A673 (cell line): Measurements from ENCODE around the gene GTPBP10. TPM values are rescaled to one million over a fixed set of nuclear protein-coding genes. Genes with fewer than 3 reads are reported as not detected.

Source experiments
- BruUV-seq: library from RNA; stranded (reverse); fragments of 400-500 nt; replicated peaks from 2 replicates; lab custom pipeline; 2021; lab: Mats Ljungman, UMichigan
- CTCF ChIA-PET: fragments of 300-600 bp; sonication (Branson Sonifier 250); formaldehyde crosslinking; loops from one replicate; lab custom pipeline; 2022; ENCODE audit warnings: antibody characterized with exemption; lab: Charles Lee
- POLR2A ChIA-PET: fragments of 300-600 bp; sonication (Branson Sonifier 250); formaldehyde crosslinking; loops from one replicate; lab custom pipeline; 2022; ENCODE audit warnings: antibody characterized with exemption; ENCODE audit not compliant: low non-redundant PET; lab: Charles Lee
- DNase-seq: peaks from one replicate; pipeline ENCODE4 v3.0.0-alpha.2; 2015; ENCODE audit warnings: low spot score
- H3K27ac ChIP-seq: fragments of 200-600 bp; sonication (generic); 2 replicates; pipeline ENCODE4 v1.5.1; 2016; ENCODE audit warnings: mixed run types, low read depth, mild to moderate bottlenecking, mixed read lengths, antibody characterized with exemption, low read length; ENCODE audit not compliant: poor library complexity, severe bottlenecking
- H3K27me3 ChIP-seq: fragments of 200-600 bp; sonication (generic); replicated peaks from 2 replicates; pipeline ENCODE4 v1.6.1; 2017; ENCODE audit warnings: mixed run types, low read depth, mild to moderate bottlenecking, mixed read lengths, antibody characterized with exemption, low read length; ENCODE audit not compliant: insufficient read depth, poor library complexity
- H3K36me3 ChIP-seq: fragments of 200-600 bp; sonication (generic); 2 replicates; pipeline ENCODE4 v1.6.1; 2016; ENCODE audit warnings: mixed run types, mild to moderate bottlenecking, mixed read lengths, antibody characterized with exemption, low read length; ENCODE audit not compliant: insufficient read depth, poor library complexity, severe bottlenecking
- H3K4me1 ChIP-seq: fragments of 200-600 bp; sonication (generic); 2 replicates; pipeline ENCODE4 v1.6.1; 2017; ENCODE audit warnings: mixed run types, mild to moderate bottlenecking, mixed read lengths, antibody characterized with exemption, low read length; ENCODE audit not compliant: insufficient read depth, poor library complexity, severe bottlenecking
- H3K4me3 ChIP-seq: fragments of 200-600 bp; sonication (generic); 2 replicates; pipeline ENCODE4 v1.5.1; 2016; ENCODE audit warnings: low read depth, mixed run types, mild to moderate bottlenecking, mixed read lengths, low read length; ENCODE audit not compliant: poor library complexity, severe bottlenecking
- H3K9me3 ChIP-seq: fragments of 200-600 bp; sonication (generic); 2 replicates; pipeline ENCODE4 v1.6.1; 2016; ENCODE audit warnings: mixed run types, low read depth, mild to moderate bottlenecking, mixed read lengths, antibody characterized with exemption, low read length; ENCODE audit not compliant: poor library complexity, severe bottlenecking
- EZH2 ChIP-seq: fragments of 200-600 bp; sonication (generic); IDR thresholded peaks from 2 replicates; pipeline ENCODE4 v1.6.1; 2017; ENCODE audit warnings: borderline replicate concordance, low read depth, mild to moderate bottlenecking, mixed read lengths, antibody characterized with exemption, low read length; ENCODE audit not compliant: poor library complexity, severe bottlenecking
- intact Hi-C: fragments of 100-400 bp; cut with micrococcal nuclease; formaldehyde crosslinking; loops from one replicate; pipeline ENCODE4 v1.10.0; 2022; ENCODE audit not compliant: unreplicated experiment
- total RNA-seq: library from RNA; stranded (reverse); gene quantifications from 2 replicates; pipeline ENCODE4 v1.2.3, GENCODE V29; 2021
- TF ChIP-seq, protein P1 (sequence below): fragments of 300-800, 200-600 bp; sonication (generic); conservative IDR thresholded peaks from 2 replicates; pipeline ENCODE4 v1.5.1; 2017; ENCODE audit warnings: low read depth, mild to moderate bottlenecking, antibody characterized with exemption, low read length, moderate library complexity, mixed read lengths

Gene GTPBP10
- total RNA-seq, 1 experiment from 2014 or later = 34.7 TPM

DNA sequence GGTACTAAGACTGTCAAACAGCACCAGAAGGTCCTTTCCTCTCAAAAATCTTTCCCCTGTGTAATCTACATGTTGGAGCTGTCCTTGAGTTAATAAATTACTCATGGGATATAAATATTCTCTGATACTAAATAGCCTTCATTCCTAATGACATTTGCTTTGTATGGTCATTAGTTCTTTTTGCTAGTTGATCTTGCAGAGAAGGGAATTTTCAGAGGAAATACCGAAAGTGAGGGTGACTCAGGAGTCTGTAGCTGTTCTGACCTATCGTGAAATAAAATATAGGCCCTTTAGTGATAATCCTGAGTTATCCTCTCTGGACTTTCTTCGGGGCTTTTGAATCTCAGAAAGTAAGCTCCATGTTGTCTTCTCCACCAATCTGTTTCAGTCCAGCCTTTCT, 37.3 kb downstream of the GTPBP10 start:
- ChIA-PET CTCF (no interaction called here), POLR2A (no interaction called here)
- no peak for DNase-seq
- Histone ChIP-seq H3K4me3 (no peak overlapping the region), H3K4me1 (no peaks in the 10 kb centered on the region), H3K27me3 (no peaks in the 10 kb centered on the region), H3K27ac (no peak overlapping the region), H3K36me3 (peaks cover 43% of the 10 kb centered on the region), H3K9me3 (peaks cover 8% of the 10 kb centered on the region)
- BruUV-seq = no TSS peak
- intact Hi-C loops = no loop called here
- no peak for TF ChIP-seq EZH2
- TF ChIP-seq, protein P1, sequence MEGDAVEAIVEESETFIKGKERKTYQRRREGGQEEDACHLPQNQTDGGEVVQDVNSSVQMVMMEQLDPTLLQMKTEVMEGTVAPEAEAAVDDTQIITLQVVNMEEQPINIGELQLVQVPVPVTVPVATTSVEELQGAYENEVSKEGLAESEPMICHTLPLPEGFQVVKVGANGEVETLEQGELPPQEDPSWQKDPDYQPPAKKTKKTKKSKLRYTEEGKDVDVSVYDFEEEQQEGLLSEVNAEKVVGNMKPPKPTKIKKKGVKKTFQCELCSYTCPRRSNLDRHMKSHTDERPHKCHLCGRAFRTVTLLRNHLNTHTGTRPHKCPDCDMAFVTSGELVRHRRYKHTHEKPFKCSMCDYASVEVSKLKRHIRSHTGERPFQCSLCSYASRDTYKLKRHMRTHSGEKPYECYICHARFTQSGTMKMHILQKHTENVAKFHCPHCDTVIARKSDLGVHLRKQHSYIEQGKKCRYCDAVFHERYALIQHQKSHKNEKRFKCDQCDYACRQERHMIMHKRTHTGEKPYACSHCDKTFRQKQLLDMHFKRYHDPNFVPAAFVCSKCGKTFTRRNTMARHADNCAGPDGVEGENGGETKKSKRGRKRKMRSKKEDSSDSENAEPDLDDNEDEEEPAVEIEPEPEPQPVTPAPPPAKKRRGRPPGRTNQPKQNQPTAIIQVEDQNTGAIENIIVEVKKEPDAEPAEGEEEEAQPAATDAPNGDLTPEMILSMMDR = no peak

DNA sequence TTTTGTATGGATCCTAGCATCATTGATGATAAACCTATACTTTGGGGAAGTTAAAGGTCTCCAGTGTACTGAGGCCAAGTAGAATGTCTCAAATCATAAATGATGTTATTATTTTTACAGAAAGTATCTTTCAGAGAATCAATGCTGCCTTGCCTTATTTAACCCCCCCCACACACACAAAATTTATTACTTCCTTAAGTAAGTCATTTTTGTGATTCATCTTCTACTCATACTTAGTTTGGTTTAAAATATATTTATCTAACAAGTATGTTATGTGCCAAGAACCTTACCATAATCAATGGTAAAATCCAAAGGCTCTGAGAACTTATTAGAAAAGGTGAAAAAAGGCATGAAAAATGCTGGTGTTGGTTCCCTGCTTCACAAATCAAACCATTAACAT, 37.9 kb downstream of the GTPBP10 start:
- intact Hi-C loops = no loop called here
- Histone ChIP-seq H3K27me3 (no peaks in the 10 kb centered on the region), H3K27ac (no peak overlapping the region), H3K9me3 (peaks cover 8% of the 10 kb centered on the region), H3K4me3 (no peak overlapping the region), H3K4me1 (no peaks in the 10 kb centered on the region), H3K36me3 (peaks cover 40% of the 10 kb centered on the region)
- POLR2A ChIA-PET = no interaction called here
- TF ChIP-seq EZH2 = no peak
- TF ChIP-seq, protein P1 = no peak
- CTCF ChIA-PET = interaction anchor here (0.6 kb wide), 1 partner anchor 42 kb away, joined by 4 read pairs; no protein-coding TSS in a partner anchor
- no peak for DNase-seq
- BruUV-seq = no TSS peak

DNA sequence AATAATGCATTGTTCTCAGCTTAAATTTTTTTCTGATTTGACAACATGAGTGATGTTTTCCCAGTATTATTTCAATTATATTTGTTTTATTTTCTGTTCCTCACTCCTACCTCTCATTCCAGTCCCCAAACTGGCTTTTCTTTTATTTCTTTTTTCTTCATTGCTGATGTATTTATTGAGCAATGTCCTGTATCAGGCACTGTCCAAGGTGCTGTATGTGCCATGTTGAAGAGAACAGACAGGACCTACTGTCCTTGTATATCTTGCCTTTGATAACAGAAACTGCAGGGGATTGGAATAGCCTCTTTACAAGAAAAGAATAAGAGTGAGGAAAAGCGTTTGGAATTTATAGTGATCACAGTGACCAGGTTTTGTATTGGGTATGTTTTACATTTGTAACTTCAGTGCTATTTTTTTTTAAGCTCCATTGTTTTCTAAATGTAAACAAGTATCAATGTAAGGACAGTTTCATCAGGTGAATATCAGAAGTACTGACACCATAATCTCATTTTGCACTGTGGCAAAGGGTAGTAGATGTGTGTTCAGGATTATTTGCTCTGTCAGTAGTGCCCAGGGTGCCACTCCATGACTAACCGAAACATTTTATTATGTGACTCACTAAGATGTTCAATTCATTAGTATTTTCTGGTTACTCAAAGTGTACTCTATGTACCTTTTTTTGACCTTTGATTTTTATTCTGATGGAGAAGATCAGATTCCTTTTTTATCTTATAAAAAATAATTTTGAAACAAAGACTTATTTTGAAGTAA, 41.1 kb downstream of the GTPBP10 start:
- Histone ChIP-seq H3K27me3 (no peaks in the 10 kb centered on the region), H3K4me1 (no peaks in the 10 kb centered on the region), H3K9me3 (no peaks in the 10 kb centered on the region), H3K36me3 (peaks cover 17% of the 10 kb centered on the region), H3K27ac (no peak overlapping the region), H3K4me3 (no peak overlapping the region)
- ChIA-PET POLR2A (no interaction called here), CTCF (no interaction called here)
- no TSS peak for BruUV-seq
- DNase-seq = no peak
- intact Hi-C loops = no loop called here
- TF ChIP-seq EZH2 = no peak
- TF ChIP-seq, protein P1 = no peak
